ENCODE data around the gene KLHL29. TPM values are rescaled to one million over a fixed set of nuclear protein-coding genes. Genes with fewer than 3 reads are reported as not detected.

Gene KLHL29
- total and polyA plus RNA-seq, 2 of the 13 experiments (the other 11 are each of a cell fraction or from before 2014, with no cell fraction given), result 0.01 TPM; not detected in 1

GRCh38 chr2:23381485-23381884, 3.5 kb upstream of the KLHL29 start:
- TF ChIP-seq TOPORS (CRISPR knock-in tag; IDR thresholded peaks at IDR 0.05) (no peak), MAFF (IDR thresholded peaks at IDR 0.05; ENCODE audit: low read depth, low read length) (peak; percentile 61; the same call in 1 of the 2 replicates), NCOR1 (IDR thresholded peaks at IDR 0.05; ENCODE audit: borderline replicate concordance, low read length) (no peak), MLXIP (CRISPR knock-in tag; IDR thresholded peaks at IDR 0.05; ENCODE audit: borderline replicate concordance) (no peak), MIER3 (CRISPR knock-in tag; IDR thresholded peaks at IDR 0.05; ENCODE audit: borderline replicate concordance) (no peak), EHMT2 (IDR thresholded peaks at IDR 0.05; ENCODE audit: borderline replicate concordance, low read depth, low read length) (no peak), ARID5B (CRISPR knock-in tag; IDR thresholded peaks at IDR 0.05) (no peak), E2F1 (CRISPR knock-in tag; IDR thresholded peaks at IDR 0.05) (no peak), MAFK (conservative IDR thresholded peaks at IDR 0.05 in 1 of 2, IDR thresholded peaks at IDR 0.05 in 1 of 2; ENCODE audit: low read length in 2 of 2) (peak; percentile 76 to 86)
- DNase-seq (ENCODE audit: low spot score) (no peak), ATAC-seq (no peak), FAIRE-seq (no peak)
- Histone ChIP-seq H2AFZ (ENCODE audit: low read length) (no peak overlapping the region), H3K9me3 (ENCODE audit: low read length) (no peaks in the 10 kb centered on the region), H3K36me3 (replicated peaks in 1 of 2; ENCODE audit: control insufficient read depth in 1 of 2, insufficient read depth in 2 of 2, low read length in 2 of 2) (no peaks in the 10 kb centered on the region), H3K4me1 (ENCODE audit: insufficient read depth, low read length) (no peaks in the 10 kb centered on the region), H4K20me1 (ENCODE audit: insufficient read depth, low read length) (peaks cover 3% of the 10 kb centered on the region; the same call in 1 of the 2 replicates), H3K27me3 (ENCODE audit: control insufficient read depth in 1 of 2, insufficient read depth in 2 of 2, low read length in 2 of 2) (peaks cover 12 to 54% of the 10 kb centered on the region in 2 experiments; a peak in 4 of 5 replicates), H3K27ac (ENCODE audit: extremely low read length, insufficient read depth, low read length) (no peak overlapping the region), H3K9ac (ENCODE audit: insufficient read depth, low read depth, low read length) (no peak overlapping the region), H3K79me2 (ENCODE audit: insufficient read depth, low read length) (no peaks in the 10 kb centered on the region), H3K4me2 (ENCODE audit: low read depth, low read length) (no peak overlapping the region), H3K4me3 (replicated peaks in 1 of 3; ENCODE audit: insufficient read depth in 1 of 3, low read depth in 2 of 3, low read length in 3 of 3) (no peak overlapping the region)
- ChIA-PET CTCF (ENCODE audit: low intra/inter-chr PET ratio, low total read pairs) (no interaction called here), POLR2A (no interaction called here)
- intact Hi-C loops (cut with micrococcal nuclease; ENCODE audit: unreplicated experiment), result no loop called here
- 32% methylated on average over 3 of the region's 3 CpGs for WGBS (ENCODE audit: low lambda C conversion rate)
- in situ Hi-C loops (cut with HindIII; ENCODE audit: extremely low pct_ligation_motif_present, low pct_unique_long_range_greater_than_20kb), result no loop called here
- no TSS peak for BruUV-seq (replicated peaks)

All from HepG2 (cell line).